Measurements from ENCODE around the gene DGLUCY.
"Not testable (repeated sequence)": the region's sequence is repeated elsewhere in the genome, so short reads cannot be mapped to it uniquely, and the experiment has no call there.

The DGLUCY gene

DNA sequence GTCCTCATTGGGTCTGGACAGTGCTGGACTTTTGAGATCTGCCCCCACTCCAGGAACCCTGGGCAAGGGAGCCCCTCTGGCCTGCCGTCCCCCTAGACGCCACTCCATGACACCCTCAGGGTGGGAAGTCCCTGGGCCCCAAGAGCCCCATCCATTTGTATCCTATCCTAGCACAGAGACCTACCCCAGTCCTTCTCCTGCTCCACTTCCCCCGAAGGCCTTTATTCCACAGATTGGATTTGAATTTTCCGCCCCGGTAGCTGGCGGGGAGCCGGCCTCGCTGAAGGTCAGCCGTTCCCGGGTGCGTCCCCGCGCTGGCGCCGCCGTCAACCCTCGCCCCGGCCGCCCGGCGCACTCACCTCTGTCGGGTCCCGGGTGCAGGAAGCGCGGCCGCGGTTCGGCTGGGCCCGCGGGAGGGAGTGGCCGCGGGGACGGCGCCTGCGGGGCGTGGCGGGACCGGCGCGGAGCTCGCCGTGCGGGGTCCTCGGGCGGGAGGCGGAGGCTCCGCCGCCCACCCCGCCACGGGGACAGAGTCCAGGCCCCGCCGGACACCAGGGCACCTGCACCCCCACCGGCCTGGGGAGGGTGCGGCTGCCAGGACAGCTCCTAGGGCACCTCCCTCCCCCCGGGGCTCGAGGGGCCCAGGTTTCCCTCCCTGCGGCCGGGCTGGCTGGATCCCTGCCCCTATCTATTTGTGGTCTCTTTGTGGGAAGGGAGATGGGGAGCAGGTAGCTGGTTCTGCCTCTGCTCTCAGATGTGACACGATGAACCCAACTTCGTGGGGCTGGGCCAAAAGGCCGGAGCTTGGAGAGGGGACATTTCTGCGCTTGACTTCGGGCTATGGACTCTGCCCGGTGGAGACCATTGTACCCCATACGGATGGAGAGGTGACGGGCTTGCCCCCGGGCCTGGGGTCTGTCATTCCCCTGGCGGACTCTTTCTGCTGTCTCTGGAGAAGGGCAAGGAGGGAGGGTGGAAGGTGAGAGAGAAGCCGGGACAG lies 150.6 kb downstream of the DGLUCY start:
- DNase-seq, result no peak

GRCh38 chr14:91265404-91265803 lies 151.5 kb downstream of the DGLUCY start:
- no peak for DNase-seq

- DNase-seq, result not testable (repeated sequence)
Observed at GRCh38 chr14:91266276-91266675, 152.4 kb downstream of the DGLUCY start.

- no peak for DNase-seq
Observed at GRCh38 chr14:91267965-91268437, 154.1 kb downstream of the DGLUCY start.

DNA sequence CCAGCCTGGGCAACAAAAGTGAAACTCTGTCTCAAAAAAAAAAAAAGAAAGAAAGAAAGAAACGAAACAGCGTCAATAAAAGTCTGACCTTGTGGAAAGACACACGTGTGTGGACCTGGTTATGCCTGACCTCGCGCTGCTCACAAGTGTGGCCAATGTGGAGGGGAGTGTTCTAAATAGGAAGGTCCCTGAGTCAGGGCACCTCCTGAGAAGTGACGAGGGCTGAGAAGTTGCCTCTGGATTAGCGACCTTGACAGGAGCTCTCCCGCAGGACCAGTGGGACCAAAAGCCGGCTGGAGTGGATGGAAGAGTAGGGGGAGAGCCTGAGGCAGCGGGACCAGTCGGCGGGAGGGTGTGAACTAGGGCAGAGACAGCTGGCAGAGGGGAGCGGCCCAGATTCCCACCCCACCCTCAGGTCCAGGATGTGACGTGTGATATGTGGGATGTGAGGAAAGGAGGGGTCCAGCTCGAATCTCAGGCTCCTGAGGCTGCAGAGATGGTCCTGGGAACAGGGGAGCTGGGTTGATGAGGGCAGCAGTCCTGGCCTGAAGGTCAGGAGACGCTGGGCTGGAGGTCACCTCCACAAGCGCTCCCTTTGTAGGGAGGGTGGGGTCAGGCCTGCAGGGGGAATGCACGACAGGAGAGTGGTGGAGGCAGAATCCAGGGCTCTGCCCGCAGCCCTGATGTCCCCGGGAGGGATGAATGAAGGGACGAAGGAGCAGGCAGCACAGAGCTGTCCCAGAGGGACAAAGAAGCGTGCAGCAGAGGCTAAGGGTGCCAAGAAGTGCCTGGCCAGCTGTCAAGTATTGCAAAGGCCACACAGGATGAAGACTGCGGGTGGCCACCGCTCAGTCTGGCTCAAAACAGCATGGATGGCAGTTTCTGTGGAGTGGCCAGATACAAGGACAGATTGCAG lies 155.5 kb downstream of the DGLUCY start:
- no peak for DNase-seq

GRCh38 chr14:91270188-91270587 lies 156.3 kb downstream of the DGLUCY start:
- DNase-seq, result no peak

GRCh38 chr14:91270619-91271018 lies 156.7 kb downstream of the DGLUCY start:
- no peak for DNase-seq

GRCh38 chr14:91271639-91272038 lies 157.8 kb downstream of the DGLUCY start:
- DNase-seq, result no peak

DNA sequence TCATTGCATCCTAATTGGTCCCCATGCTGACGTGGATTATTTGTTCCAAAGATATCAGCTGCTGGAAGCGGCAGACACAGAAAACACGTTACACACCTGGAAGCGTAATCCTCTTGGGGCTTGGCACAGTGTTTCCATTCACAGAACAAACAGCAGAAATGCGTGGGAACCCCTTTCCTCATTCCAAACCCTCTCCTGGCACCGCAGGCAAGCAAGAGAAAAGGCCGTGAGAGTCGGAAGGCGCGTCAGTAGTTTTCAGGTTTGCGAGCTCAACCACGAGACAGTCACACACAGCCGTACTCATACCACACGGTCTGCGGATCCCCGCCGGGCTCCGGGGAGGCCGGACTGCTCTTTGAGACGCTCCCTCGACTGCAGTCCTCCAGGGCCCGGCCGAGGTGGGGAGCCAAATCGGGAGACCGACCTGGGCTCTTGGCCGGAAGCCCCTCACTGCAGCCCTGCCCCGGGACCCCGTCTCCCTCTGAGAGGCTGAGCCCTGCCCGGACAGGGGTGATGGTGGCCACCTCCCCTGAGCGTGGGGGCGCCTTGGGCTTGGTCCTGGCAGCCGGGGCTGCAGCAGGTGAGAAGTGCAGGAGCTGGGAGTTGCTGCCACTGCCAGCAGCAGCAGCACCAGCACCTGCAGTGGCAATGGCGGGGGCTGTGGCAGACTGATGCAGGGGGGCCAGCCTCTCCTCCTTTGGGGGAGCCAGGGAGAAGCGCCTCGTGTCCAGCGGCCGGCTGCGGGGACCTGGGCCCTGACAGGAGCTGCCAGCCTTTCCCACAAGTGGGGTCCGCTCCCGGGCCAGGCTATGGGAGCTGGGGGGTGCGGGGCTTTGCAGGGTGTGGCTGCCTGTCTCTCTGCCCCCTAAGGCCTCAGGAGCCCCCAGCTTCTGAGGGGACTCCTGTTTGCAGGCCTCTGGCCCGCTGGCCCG lies 158.7 kb downstream of the DGLUCY start:
- no peak for DNase-seq

DNA sequence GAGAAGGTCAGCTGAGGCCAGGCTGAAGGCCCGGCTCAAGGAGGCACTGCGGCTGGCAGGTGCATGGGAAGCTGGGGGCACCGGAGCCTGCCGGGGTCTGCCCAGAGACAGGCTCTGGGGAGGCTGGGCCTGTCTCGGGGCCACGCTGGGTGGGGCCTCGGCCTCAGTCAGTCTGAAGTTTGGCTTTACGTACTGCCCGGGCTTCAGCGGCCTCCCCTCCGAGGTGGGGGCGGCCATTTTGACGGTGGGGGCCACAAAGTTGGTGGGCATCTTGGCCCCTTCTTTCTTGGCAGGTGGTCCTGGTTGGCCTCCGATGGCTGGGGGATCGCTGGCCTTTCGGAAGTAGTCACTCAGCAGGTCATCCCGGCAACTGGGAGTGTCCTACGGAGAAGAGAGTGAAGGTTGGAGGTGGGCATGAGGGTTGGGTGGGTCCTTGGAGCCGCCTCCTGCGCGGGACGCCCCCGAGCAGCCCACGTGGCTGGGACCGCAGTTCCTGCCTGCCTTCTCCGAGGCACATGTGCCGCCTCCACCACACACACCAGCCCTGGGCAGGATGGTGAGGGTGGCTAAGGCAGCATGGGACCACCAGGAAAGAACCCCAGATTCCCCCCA lies 159.5 kb downstream of the DGLUCY start:
- no peak for DNase-seq

GRCh38 chr14:91273885-91274273 lies 160.0 kb downstream of the DGLUCY start:
- no peak for DNase-seq

DNA sequence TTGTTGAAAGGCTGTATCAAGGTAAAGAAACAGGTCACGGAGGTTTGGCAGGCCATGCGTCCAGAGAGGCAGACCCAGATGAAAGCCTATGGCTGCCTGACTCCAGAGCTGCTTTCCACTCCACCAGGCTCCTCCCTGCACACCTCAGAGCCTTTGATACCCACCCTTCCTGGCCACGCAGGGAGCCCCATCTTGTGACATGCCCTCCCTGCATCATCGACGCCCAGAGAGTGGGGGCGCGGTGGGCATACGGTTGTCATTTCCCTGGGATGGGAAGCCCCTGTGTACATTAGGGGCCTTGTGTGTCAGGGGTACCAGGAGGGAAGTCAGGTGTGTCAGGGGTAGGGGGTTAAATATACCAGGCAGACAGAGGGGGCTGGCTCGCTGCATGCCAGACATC lies 160.9 kb downstream of the DGLUCY start:
- no peak for DNase-seq
